ENCODE data around the gene GDF15.
A peak's percentile ranks its signal among the peaks of the same experiment; 100 is the strongest.
"Not testable (repeated sequence)": the region's sequence is repeated elsewhere in the genome, so short reads cannot be mapped to it uniquely, and the experiment has no call there.

The GDF15 gene

GRCh38 chr19:18392417-18392816, 6.5 kb downstream of the GDF15 start:
- no peak for DNase-seq (ENCODE audit: low spot score)

- no peak for DNase-seq (ENCODE audit: low spot score)
These were observed 7.0 kb downstream of the GDF15 start for GRCh38 chr19:18392926-18393325.

DNA sequence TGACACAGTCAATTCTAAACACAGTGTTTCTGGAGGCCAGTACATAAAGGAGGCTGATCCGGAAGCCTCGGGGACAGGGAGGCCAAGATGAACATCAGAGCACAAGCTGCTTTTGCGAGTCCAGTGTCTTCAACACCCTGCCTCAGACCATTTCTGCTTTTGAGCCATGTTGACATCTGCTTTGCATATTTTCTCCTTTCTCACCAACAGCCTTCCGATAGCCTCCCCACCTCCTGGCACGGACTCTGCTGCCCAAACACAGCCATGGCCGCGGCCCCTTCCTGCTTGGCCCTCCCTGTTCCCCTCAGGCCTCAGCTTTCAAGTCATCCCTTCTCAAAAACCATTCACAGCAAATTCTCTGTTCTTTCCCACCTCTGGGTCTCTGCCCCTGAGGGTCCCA, 7.9 kb downstream of the GDF15 start:
- no peak for DNase-seq (ENCODE audit: low spot score)

DNA sequence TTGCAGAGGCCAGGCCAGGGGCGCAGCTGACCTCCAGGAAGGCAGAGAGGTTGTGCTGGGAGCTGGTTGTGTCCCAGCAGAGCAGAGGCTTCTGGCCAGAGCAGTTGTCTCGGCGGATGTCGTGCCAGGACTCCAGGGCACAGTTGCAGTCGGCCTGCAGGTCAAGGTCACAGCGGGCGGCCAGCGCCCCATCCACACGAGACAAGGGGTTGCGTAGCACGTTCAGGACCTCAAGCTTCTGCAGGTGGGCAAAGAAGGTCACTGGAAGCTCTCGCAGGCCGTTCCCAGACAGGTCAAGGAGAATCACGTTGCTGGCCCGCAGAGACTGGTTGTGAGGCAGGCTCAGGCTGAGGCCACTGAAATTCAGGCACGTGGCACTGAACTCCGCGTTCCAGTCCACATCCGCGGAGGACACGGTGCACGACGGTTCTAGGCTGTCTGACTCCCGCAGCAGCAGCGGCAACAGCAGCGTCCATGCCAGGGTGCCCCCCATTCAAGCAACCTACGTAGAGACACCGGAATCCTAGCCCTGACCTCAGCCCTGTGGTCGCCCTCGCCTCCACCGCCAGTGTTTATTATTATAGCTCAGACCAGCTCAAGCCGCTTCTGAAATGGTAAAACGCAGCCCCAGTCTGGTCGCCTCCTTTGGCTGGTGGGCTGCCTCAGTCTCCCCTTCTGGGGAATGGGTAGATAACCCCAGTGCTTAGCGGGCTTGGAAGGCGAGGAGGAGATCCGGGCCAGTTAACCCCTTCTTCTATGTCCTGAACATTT, 10.7 kb downstream of the GDF15 start:
- DNase-seq (ENCODE audit: low spot score): no peak

GRCh38 chr19:18397242-18398202, 11.6 kb downstream of the GDF15 start, which contains the start of gene LRRC25:
TSS of gene LRRC25 (minus strand) at chr19:18397622. CDS start at chr19:18396963, 659 bp downstream.
- no peak for DNase-seq (ENCODE audit: low spot score)

DNA sequence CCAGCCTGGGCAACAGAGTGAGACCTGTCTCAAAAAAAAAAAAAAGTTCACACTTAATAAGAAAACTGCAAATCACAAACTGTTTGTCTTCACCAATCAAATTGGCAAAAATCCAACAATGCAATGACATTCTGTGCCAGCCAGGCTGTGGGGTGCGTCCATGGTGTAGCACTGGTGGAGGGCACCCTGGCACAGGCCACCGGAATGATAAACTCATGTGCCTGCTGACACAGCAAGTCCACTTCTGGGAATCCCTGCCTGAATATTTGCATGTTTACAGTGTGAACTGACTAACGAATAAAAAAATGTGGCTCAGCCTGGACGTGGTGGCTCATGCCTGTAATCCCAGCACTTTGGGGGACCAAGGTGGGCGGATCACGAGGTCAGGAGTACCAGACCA, 13.1 kb downstream of the GDF15 start:
- peak; percentile 70 for DNase-seq (ENCODE audit: low spot score)

DNA sequence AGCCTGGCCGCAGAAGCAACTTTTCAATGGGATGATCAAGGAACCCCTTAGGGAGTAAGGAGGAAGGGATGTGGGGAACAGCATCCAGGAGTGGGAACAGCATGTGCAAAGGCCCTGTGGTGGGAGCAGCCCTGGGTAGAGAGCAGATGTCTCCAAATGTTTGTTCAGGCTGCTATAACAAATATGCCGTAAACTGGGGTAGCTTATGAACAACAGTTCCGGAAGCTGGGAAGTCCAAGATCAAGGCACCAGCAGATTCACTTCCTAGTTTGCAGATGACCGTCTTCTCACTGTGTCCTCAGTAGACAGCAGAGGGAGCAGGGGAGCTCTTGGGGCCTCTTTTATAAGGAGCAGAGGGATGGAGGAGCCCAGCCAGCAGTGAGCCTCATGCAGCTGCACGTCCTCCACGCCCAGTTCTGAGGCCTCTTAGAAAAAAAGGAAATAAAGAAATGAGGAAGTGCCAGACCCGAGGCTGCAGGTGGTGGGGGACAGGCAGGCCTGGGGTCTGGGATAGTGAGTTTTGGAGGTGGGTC, 15.7 kb downstream of the GDF15 start:
- DNase-seq (ENCODE audit: low spot score): peak; percentile 61

DNA sequence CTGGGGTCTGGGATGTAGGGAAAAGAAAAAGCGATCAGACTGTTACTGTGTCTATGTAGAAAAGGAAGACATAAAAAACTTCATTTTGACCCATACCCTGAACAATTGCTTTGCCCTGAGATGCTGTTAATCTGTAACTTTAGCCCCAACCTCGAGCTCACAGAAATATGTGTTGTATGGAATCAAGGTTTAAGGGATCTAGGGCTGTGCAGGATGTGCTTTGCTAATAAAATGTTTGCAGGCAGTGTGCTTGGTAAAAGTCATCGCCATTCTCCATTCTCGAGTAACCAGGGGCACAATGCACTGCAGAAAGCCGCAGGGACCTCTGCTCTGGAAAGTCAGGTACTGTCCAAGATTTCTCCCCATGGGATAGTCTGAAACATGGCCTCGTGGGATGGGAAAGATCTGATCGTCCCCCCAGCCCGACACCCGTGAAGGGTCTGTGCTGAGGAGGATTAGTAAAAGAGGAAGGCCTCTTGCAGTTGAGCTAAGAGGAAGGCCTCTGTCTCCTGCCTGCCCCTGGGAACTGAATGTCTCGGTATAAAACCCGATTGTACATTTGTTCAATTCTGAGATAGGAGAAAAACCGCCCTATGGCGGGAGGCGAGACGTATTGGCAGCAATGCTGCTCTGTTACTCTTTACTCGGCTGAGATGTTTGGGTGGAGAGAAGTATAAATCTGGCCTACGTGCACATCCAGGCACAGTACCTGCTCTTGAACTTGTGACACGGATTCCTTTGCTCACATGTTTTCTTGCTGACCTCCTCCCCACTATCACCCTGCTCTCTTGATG, 16.7 kb downstream of the GDF15 start:
- not testable (repeated sequence) for DNase-seq (ENCODE audit: low spot score)

GRCh38 chr19:18405754-18406153, 19.8 kb downstream of the GDF15 start:
- not testable (repeated sequence) for DNase-seq (ENCODE audit: low spot score)

DNA sequence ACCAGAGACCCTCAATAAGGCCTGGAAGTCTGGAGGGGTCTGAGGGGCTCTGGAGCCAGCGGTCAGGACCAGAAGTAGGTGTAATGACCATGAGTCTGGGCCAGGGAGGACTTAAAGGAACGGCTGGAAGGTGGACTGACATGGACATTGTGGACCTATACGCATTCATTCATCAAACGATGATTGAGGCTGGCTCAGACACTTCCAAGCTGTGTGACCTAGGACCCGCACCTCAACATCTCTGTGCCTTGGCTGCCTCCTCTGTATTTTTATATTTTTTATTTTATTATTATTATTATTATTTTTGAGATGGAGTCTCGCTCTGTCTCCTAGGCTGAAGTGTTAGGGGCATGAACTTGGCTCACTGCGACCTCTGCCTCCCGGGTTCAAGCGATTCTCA, 20.8 kb downstream of the GDF15 start:
- no peak for DNase-seq (ENCODE audit: low spot score)

GRCh38 chr19:18408053-18408476, 22.1 kb downstream of the GDF15 start:
- DNase-seq (ENCODE audit: low spot score): no peak

DNA sequence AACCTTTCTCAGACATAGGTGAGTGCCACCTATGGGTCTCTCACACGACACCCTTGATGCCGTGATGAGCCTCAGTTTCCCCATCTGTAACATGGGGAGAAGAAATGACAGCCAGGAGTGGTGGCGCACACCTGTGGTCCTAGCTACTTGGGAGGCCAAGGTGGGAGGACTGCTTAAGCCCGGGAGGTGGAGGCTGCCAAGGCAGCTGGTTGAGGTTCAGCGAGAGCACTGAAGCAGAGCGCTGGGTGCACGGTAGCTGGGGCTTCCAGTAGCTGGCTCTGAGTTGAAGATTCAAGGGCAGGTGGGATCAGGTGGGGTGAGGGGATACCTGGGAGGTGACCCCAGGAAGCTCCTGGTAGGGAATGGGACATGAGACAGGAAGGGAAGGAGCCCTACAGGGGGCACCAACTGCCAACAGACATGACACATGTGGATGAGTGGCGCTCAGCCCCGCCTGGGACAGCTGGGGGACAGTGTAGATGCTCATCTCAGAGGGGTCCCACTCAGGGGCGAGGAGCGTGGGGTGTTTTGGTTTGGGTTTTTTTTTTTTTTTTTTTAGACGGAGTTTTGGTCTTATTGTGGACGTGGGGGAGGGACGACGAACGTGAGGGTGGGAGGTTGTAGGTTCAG, 26.8 kb downstream of the GDF15 start:
- no peak for DNase-seq (ENCODE audit: low spot score)

DNA sequence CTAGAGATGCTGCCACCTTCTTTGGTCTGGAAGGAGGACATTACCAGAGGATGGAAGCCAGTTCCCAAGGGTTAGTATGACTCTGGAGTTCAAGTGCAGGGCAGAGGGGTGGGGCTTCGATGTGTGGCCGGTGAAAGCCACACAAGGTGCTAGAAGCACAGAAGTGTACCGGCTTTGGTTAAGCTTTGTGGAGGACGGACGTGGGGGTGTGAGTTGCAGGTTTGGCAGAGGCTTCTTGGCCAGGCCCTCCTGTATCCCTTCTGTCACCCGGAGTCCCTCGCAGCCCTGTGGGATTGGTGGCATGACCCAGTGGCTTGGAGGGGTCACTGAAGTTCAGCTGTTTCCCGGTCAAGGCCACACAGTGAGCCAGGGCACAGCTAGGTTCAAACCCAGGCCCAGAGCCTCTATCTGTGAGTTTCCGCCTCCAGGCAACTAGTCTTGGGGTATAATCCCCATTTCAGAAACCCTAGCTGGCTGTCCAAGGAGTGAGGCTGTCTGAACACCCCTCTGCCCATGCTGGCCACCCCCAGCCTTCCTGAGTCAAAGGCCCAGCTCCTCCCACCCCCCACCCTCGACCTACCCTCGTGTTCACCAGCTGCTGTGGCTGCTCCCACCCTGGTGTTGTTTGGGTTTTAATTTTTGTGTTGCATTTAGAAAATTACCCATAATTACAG, 28.7 kb downstream of the GDF15 start:
- DNase-seq (ENCODE audit: low spot score): peak; percentile 41

DNA sequence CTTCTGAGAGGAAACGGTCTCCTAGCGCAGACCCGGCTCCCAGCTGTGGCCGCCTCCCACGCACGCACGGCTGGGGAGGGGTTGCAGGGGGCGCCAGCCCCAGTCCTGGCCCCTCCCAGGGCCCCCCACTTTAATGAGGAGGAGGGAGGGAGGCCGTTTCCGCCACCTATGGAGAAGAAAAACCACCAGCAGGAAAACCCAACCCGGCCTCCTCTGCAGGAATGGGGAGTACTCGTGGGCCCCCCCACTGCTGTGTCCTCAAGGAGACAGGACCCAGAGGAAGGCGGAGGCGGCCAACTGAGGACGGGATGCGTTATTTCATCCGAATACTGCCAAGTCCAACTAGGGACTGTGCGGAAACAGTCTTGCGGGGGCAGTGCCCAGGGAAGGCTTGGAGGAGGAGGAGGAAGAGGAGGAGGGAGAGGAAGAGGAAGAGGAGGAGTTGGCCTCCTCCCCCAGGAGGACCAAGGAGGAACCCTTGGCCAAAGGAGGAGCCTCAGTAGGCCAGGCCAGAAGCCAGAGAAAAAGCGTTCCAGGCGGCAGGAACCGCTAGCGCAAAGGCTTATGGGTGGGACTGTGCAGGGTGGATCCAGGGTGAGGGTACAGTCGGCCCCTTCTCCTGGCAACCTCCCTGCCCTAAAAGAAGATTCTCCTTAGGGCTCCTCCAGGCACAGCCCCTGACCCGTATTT, 29.4 kb downstream of the GDF15 start:
- DNase-seq (ENCODE audit: low spot score): peak; percentile 59

GRCh38 chr19:18416778-18417249, 30.9 kb downstream of the GDF15 start:
- peak; percentile 93 for DNase-seq (ENCODE audit: low spot score)

DNA sequence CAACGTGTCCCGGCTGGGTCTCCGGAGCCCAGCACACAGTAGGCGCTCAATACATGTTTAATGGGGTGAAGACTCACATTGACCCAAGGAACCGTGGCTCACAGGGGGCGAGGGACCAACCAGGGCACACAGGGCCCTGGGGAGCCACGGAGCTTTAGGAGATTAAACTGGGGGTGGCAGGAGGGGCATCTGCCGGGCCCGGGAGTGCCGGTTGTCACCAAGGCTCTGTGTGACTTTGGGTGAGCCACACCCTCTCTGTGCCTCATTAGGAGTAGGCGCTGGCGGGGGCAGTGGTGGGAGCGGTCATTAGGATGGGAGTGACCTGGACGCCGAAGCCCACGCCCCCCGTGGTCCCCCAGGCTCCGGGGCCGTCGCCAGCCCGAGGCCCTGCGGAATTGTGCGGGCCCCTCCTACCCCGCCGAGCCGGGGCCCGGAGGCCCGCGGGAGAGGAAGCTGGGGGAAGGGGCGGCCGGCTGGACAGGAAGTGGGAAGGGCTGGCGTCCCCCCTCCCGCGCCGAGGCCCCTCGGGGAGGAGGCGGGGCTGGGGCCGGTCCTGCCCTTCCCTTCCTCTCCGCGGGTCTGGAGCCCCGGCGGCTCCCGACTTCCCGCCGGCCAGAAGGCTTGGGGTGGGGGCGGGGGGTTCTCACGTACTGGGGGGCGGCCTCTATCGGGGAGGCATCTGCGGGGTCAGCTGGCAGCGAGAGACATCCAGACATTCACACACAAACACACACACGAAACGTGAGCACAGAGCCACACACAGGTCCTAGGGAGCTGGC, 31.5 kb downstream of the GDF15 start:
- peak; percentile 86 for DNase-seq (ENCODE audit: low spot score)

DNA sequence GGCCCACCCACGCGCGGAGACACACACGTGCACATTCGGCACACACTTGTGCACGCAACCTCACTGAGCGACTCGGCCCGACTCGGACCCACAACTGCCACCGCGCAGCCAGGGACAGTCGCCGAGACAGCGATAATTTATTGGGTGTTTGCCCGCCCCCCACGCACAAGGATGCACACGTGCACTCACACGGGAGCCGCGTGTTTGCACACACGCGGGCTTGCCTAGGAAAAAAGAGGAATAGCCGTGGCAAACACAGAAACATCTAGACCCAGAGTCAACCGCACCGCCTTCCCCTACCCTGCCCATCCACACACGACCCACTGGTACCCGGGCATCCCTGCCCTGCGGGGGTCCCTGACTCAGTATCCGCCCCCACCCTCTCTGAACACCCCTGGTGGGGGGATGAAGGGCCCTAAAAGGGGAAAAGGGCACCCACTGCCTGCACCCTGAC, 32.1 kb downstream of the GDF15 start:
- no peak for DNase-seq (ENCODE audit: low spot score)

- DNase-seq (ENCODE audit: low spot score): no peak
These were observed 32.7 kb downstream of the GDF15 start for GRCh38 chr19:18418483-18419194.

Measured in hepatic stellate cell (primary cell).